ENCODE results near the gene INPP5E.

INPP5E gene

GRCh38 chr9:136403538-136403914, 36.1 kb downstream of the INPP5E start:
- DNase-seq (ENCODE audit: low read depth): peak; percentile 61

- DNase-seq (ENCODE audit: low read depth): no peak
Observed at GRCh38 chr9:136402067-136402466, 37.6 kb downstream of the INPP5E start.

DNA sequence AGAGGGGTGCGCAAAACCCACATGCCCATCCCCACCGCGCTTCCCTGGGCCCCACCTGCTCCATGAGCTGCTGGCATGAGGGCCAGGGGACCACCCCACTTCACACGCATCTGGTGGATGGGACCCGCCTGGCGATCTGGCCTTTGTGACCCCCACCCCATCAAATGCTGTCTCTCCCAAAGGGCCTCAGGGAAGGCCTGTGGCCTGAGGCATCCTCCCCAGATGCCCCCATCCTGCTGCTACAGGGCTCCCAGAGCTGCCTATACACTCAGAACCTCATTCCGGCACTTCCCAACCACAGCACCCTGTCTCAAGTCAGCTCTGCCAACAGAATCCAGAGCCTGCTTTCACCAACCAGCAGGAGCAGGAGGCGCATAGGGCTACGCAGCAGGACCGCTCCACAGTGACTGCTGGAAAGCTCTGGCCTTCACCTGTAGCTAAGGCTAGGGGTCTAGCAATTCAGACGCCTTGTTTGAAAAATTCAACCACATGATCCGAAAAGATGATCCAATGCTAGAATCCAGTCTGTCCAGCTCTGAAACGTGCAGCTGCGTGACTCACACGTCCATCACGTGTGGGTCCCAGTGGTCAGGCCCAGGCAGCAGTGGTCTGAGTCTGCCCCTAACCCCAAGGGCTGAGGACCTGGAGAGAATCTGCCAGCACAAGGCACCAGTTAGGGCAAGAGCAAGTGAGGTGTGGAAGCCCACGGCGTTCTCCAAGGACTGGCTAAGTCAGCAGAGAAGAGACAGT, 38.3 kb downstream of the INPP5E start:
- no peak for DNase-seq (ENCODE audit: low read depth)

- peak; percentile 85 for DNase-seq (ENCODE audit: low read depth)
Observed at GRCh38 chr9:136400038-136400834, 39.4 kb downstream of the INPP5E start, which contains the start of gene SNAPC4. Gene SNAPC4 (minus strand): TSS chr9:136400170. CDS start chr9:136398428, 1,742 bp downstream.

DNA sequence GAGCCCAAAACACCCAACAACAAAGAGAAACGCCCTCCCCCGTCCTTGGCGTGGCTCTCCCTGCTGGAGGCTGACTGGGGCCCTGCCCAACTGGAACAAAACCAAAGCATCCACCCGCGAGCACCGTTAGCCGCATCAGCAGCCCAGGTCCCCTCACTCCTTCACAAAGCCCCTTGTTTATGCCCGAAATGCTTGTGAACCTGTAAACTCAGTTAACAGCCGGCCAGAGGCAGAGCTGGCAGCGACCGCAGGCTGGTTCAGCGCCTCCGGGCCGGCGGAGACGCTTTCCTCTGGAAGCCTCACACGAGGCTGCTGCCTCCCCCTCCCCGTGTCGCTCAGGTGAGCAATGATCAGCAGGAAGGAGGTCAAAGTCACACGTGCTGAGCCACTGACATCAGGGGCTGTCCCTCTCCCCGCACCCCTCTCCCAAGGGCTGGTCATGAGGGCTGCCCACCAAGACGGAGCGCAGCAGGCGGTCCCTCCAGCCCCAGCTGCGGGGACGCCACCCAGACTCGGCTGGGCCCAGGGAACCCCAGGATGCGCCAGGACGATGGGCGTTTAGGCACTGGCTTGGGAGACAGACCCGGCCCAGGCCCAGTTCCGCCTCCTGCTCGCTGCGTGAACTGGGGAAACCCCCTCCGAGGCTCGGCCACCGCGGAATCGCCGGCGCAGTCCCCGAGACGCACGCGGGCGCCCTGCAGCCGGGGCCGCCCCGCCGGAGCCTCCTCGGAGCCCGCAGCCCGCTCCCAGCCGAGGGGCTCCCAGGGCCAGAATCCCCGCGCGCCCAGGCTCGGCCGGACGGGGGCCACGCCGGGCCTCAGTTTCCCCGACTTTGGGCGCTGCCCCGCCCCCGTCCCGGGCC, 40.2 kb downstream of the INPP5E start:
- peak; percentile 30 for DNase-seq (ENCODE audit: low read depth)

DNA sequence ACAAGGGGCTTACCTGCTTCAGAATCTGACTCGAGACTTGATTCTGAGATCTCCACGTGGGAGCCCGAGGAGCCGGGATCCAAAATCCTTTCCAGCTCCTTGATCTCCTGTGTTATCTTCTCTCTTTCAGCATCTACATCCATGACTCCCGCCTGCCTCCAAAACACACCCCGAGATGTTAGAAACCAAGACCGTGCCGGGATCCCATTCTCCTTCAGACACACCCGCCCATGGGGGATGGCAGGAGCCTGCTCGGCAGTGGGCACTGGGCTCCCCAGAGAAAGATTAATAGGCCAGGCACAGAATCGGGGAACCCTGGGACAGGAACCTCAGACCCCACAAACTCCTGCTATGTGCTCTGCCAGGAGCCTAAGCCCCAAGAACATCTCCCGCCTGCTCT, 41.4 kb downstream of the INPP5E start:
- no peak for DNase-seq (ENCODE audit: low read depth)

DNA sequence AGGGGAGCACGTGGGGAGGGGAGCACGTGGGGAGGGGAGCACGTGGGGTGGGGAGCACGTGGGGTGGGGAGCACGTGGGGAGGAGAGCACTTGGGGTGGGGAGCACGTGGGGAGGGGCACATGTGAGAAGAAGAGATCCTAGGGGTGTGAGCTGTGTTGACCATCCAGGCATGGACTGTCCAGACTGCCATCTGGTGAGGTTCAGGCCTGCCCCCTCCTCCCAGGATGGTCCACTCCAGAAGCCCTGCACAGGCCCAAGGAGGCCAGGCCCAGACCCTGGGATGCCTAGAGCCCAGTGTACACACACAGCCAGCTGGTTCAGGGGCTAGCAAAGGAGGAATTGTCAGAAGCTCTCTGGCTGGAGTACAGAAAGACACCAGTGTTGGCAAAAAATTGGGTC, 42.0 kb downstream of the INPP5E start:
- no peak for DNase-seq (ENCODE audit: low read depth)

DNA sequence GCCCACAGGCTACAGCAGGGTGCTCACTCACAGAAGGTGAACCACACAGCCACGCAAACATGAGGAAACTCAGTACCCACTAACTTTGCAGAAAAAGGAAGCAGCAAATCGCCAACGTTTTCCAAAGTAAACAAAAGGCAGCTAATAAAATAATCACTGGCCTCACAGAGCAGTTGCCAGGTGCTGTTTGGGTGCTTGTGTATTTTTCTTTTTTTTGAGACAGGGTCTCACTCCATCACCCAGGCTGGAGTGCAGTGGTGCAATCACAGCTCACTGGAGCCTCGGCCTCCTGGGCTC, 43.5 kb downstream of the INPP5E start:
- DNase-seq (ENCODE audit: low read depth): no peak

- DNase-seq (ENCODE audit: low read depth): no peak
Observed at GRCh38 chr9:136395345-136396218, 44.1 kb downstream of the INPP5E start.

DNA sequence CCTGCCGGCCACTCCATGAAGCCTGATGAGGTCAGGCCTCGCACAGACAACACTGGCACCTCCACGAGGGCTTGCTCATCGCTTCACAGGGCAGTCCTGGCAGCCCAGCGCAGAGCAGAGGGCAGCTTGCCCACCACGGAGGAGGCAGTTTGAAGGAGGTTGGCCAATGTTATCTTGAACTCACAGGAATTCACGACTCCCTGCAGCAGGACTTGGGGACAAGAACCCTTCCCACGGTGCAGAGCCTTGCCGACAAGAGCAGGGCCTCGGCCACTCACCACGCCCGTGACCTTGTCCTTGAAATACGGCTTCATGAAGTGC, 44.7 kb downstream of the INPP5E start:
- no peak for DNase-seq (ENCODE audit: low read depth)

- no peak for DNase-seq (ENCODE audit: low read depth)
Observed at GRCh38 chr9:136394312-136395019, 45.2 kb downstream of the INPP5E start.

DNA sequence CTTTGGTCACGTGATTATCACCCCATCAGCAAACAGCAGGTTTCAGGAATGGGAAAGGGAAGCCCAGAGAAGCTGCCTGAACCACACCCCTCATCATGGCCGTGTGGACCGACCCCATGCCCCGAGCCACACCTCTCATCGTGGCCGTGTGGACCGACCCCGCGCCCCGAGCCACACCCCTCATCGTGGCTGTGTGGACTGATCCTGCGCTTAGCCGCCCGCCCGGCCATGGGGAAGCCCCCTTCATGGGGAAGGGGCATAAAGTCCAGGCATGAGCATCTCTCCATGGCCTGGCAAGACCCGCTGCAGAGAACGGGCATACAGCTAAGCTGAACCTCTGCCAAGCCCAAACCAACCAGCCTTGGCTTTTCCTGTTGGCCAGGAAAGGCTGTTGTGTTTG, 46.1 kb downstream of the INPP5E start:
- no peak for DNase-seq (ENCODE audit: low read depth)

DNA sequence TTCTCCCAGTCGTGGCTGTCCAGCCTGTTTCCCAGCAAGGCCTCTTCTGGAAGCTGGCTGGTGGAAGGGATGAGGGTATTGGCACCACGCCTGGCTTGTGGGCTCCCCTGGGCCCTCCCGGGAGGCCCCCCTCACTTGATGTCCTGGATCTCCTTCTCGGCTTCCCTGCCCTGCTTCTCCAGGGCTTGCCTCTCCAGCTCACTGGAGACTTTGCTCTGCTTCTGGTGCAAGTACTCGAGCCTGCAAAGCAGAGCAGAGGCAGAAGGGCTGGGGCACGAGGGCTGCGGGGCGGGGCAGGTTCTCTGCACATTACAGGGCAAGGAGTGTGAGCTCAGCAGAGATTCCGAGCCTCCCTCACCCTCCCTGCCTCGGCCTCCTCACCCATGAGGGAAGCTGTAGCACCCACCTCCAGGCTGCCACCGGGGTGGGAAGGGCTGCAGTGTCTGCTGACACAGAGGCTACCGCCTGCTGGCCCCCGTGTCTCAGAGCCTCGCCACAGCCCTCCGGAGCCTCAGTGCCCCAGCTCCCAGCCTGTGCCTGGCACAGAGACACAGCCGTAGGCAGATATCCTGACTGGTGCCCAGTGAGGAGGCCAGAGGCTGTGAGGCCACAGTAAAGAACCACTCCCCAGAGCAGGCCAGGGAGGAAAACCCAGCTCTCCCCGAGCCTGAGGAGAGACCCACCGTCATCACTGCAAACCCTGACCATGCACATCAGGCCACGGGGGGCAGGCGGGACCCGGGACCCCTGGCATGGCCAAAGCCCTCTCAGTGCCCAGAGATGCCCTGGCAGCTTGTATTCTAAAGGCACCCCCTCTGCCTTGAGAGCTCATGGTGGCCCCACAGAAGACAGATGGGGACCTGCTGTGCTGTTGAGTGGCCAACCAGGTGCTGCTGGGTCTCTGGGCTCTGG, 46.9 kb downstream of the INPP5E start:
- DNase-seq (ENCODE audit: low read depth): no peak

GRCh38 chr9:136391737-136392537, 47.7 kb downstream of the INPP5E start:
- no peak for DNase-seq (ENCODE audit: low read depth)

GRCh38 chr9:136389396-136389795, 50.2 kb downstream of the INPP5E start:
- DNase-seq (ENCODE audit: low read depth): no peak

- DNase-seq (ENCODE audit: low read depth): no peak
Observed at GRCh38 chr9:136387217-136387616, 52.4 kb downstream of the INPP5E start.

- DNase-seq (ENCODE audit: low read depth): no peak
Observed at GRCh38 chr9:136386018-136386417, 53.6 kb downstream of the INPP5E start.

GRCh38 chr9:136385015-136385414, 54.6 kb downstream of the INPP5E start:
- no peak for DNase-seq (ENCODE audit: low read depth)

GRCh38 chr9:136383436-136383835, 56.2 kb downstream of the INPP5E start:
- no peak for DNase-seq (ENCODE audit: low read depth)

Measured in activated T-helper 9 cell treated with anti-CD3 and anti-CD28 coated beads, Interleukin-2, amount 50 U/mL, for 16 hours (primary cell).